HepG2 (cell line): ENCODE measurements around the gene SPATS2. TPM values are rescaled to one million over a fixed set of nuclear protein-coding genes. Genes with fewer than 3 reads are reported as not detected.

Experiments used
- BCL6 ChIP-seq: IDR thresholded peaks from 2 replicates; pipeline ENCODE4 v1.6.1; 2016; ENCODE audit warnings: missing genetic modification reagents, missing compliant biosample characterization
- GATAD2A ChIP-seq: IDR thresholded peaks from 2 replicates; pipeline ENCODE4 v1.6.1; 2016
- HDAC1 ChIP-seq: sonication (generic); formaldehyde crosslinking; IDR thresholded peaks from 2 replicates; pipeline ENCODE4 v1.5.1; 2020; ENCODE audit warnings: mild to moderate bottlenecking, missing genetic modification reagents
- HNF4A ChIP-seq: sonication (generic); formaldehyde crosslinking; IDR thresholded peaks from 2 replicates; pipeline ENCODE4 v1.4.0; 2020; ENCODE audit warnings: missing genetic modification reagents
- JDP2 ChIP-seq: sonication (generic); formaldehyde crosslinking; IDR thresholded peaks from 2 replicates; pipeline ENCODE4 v1.8.1; 2022; ENCODE audit warnings: missing genetic modification reagents, borderline replicate concordance
- KLF12 ChIP-seq: sonication (generic); formaldehyde crosslinking; IDR thresholded peaks from 2 replicates; pipeline ENCODE4 v1.4.0; 2020; ENCODE audit warnings: missing genetic modification reagents, borderline replicate concordance
- MAFG ChIP-seq: sonication (generic); formaldehyde crosslinking; IDR thresholded peaks from 2 replicates; pipeline ENCODE4 v1.5.1; 2020; ENCODE audit warnings: mild to moderate bottlenecking, missing genetic modification reagents
- MATR3 ChIP-seq: sonication (generic); formaldehyde crosslinking; IDR thresholded peaks from 2 replicates; pipeline ENCODE4 v1.4.0; 2020; ENCODE audit warnings: missing genetic modification reagents
- MED1 ChIP-seq: sonication (generic); formaldehyde crosslinking; IDR thresholded peaks from 2 replicates; pipeline ENCODE4 v1.4.0; 2020; ENCODE audit warnings: missing genetic modification reagents
- NR1H2 ChIP-seq: sonication (generic); formaldehyde crosslinking; IDR thresholded peaks from 2 replicates; pipeline ENCODE4 v1.8.1; 2022; ENCODE audit warnings: low read depth, missing genetic modification reagents, borderline replicate concordance
- PCBP1 ChIP-seq: fragments of 200-400 bp; formaldehyde crosslinking; IDR thresholded peaks from 2 replicates; pipeline ENCODE4 v1.6.1; 2017; ENCODE audit warnings: mild to moderate bottlenecking, low read depth, low read length, borderline replicate concordance
- POLR2AphosphoS5 ChIP-seq: IDR thresholded peaks from 2 replicates; pipeline ENCODE4 v1.6.1; 2012; ENCODE audit warnings: low read depth, low read length
- RFX3 ChIP-seq: IDR thresholded peaks from 2 replicates; pipeline ENCODE4 v1.6.1; 2016; ENCODE audit warnings: missing biosample characterization, missing genetic modification reagents
- SOX5 ChIP-seq: IDR thresholded peaks from 2 replicates; pipeline ENCODE4 v1.6.1; 2016; ENCODE audit warnings: borderline replicate concordance
- ZBTB34 ChIP-seq: sonication (generic); formaldehyde crosslinking; IDR thresholded peaks from 2 replicates; pipeline ENCODE4 v1.8.0; 2022; ENCODE audit warnings: mild to moderate bottlenecking, missing genetic modification reagents
- ZNF18 ChIP-seq: sonication (generic); formaldehyde crosslinking; IDR thresholded peaks from 2 replicates; pipeline ENCODE4 v1.8.0; 2022; ENCODE audit warnings: mild to moderate bottlenecking, missing genetic modification reagents; ENCODE audit not compliant: insufficient replicate concordance
- ZNF333 ChIP-seq: sonication (generic); formaldehyde crosslinking; IDR thresholded peaks from 2 replicates; pipeline ENCODE4 v1.4.0; 2020; ENCODE audit warnings: mild to moderate bottlenecking, missing genetic modification reagents, borderline replicate concordance
- ZNF33A ChIP-seq: sonication (generic); formaldehyde crosslinking; IDR thresholded peaks from 2 replicates; pipeline ENCODE4 v1.5.1; 2020; ENCODE audit warnings: missing genetic modification reagents, mild to moderate bottlenecking, moderate library complexity, borderline replicate concordance
- ZNF343 ChIP-seq: sonication (generic); formaldehyde crosslinking; IDR thresholded peaks from 2 replicates; pipeline ENCODE4 v1.4.0; 2020; ENCODE audit warnings: mild to moderate bottlenecking, missing genetic modification reagents
- ZNF451 ChIP-seq: sonication (generic); formaldehyde crosslinking; IDR thresholded peaks from 2 replicates; pipeline ENCODE4 v1.5.0; 2020; ENCODE audit warnings: mild to moderate bottlenecking, missing genetic modification reagents
- polyA plus RNA-seq, 8 experiments: library from polyadenylated mRNA; depleted of rRNA in 3 of 8; stranded (reverse) in 7 of 8; unstranded in 1 of 8; fragments of >200 nt; fragmentation: Illumina TruSeq in 4 of 8; extraction: Trizol in 4 of 8; gene quantifications; 2 replicates each; pipeline versions ENCODE4 v1.2.1 to v1.2.3, GENCODE V29; 2011 to 2016; ENCODE audit warnings: low read depth in 4 of 8, missing spikeins in 1 of 8, mixed read lengths in 1 of 8; ENCODE audit not compliant: insufficient read depth in 1 of 8
- total RNA-seq, 5 experiments: library from RNA; depleted of rRNA; stranded (reverse); fragments of >200 nt; fragmentation: Illumina TruSeq; extraction: Trizol; gene quantifications; 2 replicates each; pipeline ENCODE4 v1.2.3, GENCODE V29; 2016; ENCODE audit warnings: low read depth in 1 of 5
- TF ChIP-seq, protein P1 (sequence below): sonication (generic); formaldehyde crosslinking; IDR thresholded peaks from 2 replicates; pipeline ENCODE4 v1.5.1; 2020; ENCODE audit warnings: mild to moderate bottlenecking, missing genetic modification reagents, moderate library complexity
- TF ChIP-seq, protein P2 (sequence below): sonication (generic); formaldehyde crosslinking; conservative IDR thresholded peaks from 2 replicates; pipeline ENCODE4 v1.8.1; 2023; ENCODE audit warnings: missing genetic modification reagents

Gene SPATS2
- total and polyA plus RNA-seq, 2 of the 13 experiments (the other 11 are each of a cell fraction or from before 2014, with no cell fraction given), result 19.3 to 28.1 TPM

- TF ChIP-seq ZNF343 (0 out of 2 replicates have a peak, but pooled peaks have one; percentile 40), ZNF451 (CRISPR knock-in tag) (no peak), NR1H2 (no peak), MATR3 (no peak), KLF12 (CRISPR knock-in tag) (no peak), ZNF18 (CRISPR knock-in tag) (no peak), HDAC1 (CRISPR knock-in tag) (no peak), POLR2AphosphoS5 (no peak), MAFG (CRISPR knock-in tag) (no peak), PCBP1 (0 out of 2 replicates have a peak, but pooled peaks have one; percentile 40), GATAD2A (CRISPR knock-in tag) (no peak), RFX3 (CRISPR knock-in tag) (peak; percentile 63), MED1 (CRISPR knock-in tag) (no peak), SOX5 (CRISPR knock-in tag) (no peak), BCL6 (CRISPR knock-in tag) (no peak), HNF4A (CRISPR knock-in tag) (no peak), ZNF33A (no peak), ZBTB34 (no peak), JDP2 (no peak), ZNF333 (CRISPR knock-in tag) (no peak)
- TF ChIP-seq, protein P1, sequence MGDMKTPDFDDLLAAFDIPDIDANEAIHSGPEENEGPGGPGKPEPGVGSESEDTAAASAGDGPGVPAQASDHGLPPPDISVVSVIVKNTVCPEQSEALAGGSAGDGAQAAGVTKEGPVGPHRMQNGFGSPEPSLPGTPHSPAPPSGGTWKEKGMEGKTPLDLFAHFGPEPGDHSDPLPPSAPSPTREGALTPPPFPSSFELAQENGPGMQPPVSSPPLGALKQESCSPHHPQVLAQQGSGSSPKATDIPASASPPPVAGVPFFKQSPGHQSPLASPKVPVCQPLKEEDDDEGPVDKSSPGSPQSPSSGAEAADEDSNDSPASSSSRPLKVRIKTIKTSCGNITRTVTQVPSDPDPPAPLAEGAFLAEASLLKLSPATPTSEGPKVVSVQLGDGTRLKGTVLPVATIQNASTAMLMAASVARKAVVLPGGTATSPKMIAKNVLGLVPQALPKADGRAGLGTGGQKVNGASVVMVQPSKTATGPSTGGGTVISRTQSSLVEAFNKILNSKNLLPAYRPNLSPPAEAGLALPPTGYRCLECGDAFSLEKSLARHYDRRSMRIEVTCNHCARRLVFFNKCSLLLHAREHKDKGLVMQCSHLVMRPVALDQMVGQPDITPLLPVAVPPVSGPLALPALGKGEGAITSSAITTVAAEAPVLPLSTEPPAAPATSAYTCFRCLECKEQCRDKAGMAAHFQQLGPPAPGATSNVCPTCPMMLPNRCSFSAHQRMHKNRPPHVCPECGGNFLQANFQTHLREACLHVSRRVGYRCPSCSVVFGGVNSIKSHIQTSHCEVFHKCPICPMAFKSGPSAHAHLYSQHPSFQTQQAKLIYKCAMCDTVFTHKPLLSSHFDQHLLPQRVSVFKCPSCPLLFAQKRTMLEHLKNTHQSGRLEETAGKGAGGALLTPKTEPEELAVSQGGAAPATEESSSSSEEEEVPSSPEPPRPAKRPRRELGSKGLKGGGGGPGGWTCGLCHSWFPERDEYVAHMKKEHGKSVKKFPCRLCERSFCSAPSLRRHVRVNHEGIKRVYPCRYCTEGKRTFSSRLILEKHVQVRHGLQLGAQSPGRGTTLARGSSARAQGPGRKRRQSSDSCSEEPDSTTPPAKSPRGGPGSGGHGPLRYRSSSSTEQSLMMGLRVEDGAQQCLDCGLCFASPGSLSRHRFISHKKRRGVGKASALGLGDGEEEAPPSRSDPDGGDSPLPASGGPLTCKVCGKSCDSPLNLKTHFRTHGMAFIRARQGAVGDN (CRISPR knock-in tag), result no peak
- TF ChIP-seq, protein P2, sequence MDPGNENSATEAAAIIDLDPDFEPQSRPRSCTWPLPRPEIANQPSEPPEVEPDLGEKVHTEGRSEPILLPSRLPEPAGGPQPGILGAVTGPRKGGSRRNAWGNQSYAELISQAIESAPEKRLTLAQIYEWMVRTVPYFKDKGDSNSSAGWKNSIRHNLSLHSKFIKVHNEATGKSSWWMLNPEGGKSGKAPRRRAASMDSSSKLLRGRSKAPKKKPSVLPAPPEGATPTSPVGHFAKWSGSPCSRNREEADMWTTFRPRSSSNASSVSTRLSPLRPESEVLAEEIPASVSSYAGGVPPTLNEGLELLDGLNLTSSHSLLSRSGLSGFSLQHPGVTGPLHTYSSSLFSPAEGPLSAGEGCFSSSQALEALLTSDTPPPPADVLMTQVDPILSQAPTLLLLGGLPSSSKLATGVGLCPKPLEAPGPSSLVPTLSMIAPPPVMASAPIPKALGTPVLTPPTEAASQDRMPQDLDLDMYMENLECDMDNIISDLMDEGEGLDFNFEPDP (CRISPR knock-in tag), result 0 out of 2 replicates have a peak, but pooled peaks have one; percentile 13
Observed at GRCh38 chr12:49538510-49539403, 171.5 kb downstream of the SPATS2 start, which contains the start of gene KCNH3 (continued).
